Calu3 (cell line): Measurements from ENCODE around the gene LDLRAD3. TPM values are rescaled to one million over a fixed set of nuclear protein-coding genes. Genes with fewer than 3 reads are reported as not detected.

Source experiments
- BruUV-seq: library from RNA; stranded (reverse); fragments of 400-500 nt; replicated peaks from 2 replicates; lab custom pipeline; 2021; lab: Mats Ljungman, UMichigan
- CTCF ChIA-PET: fragments of 300-600 bp; sonication (Branson Sonifier 250); formaldehyde crosslinking; loops from one replicate; lab custom pipeline; 2022; ENCODE audit warnings: antibody characterized with exemption; lab: Charles Lee
- DNase-seq: peaks from one replicate; pipeline ENCODE4 v3.0.0; 2022
- H3K27ac Mint-ChIP-seq: one replicate; pipeline ENCODE4 v1.8.0; 2022; ENCODE audit warnings: mixed read lengths; ENCODE audit not compliant: unreplicated experiment
- H3K27me3 Mint-ChIP-seq: one replicate; pipeline ENCODE4 v1.8.0; 2022; ENCODE audit warnings: mixed read lengths; ENCODE audit not compliant: unreplicated experiment
- H3K36me3 Mint-ChIP-seq: one replicate; pipeline ENCODE4 v1.8.0; 2022; ENCODE audit warnings: mild to moderate bottlenecking, moderate library complexity, mixed read lengths; ENCODE audit not compliant: insufficient read depth, unreplicated experiment
- H3K4me1 Mint-ChIP-seq: one replicate; pipeline ENCODE4 v1.8.0; 2022; ENCODE audit warnings: mild to moderate bottlenecking, low read depth, mixed read lengths; ENCODE audit not compliant: unreplicated experiment
- H3K4me3 Mint-ChIP-seq: one replicate; pipeline ENCODE4 v1.8.0; 2022; ENCODE audit warnings: mild to moderate bottlenecking, low read depth, moderate library complexity, mixed read lengths; ENCODE audit not compliant: unreplicated experiment
- H3K9me3 Mint-ChIP-seq: one replicate; pipeline ENCODE4 v1.8.0; 2022; ENCODE audit warnings: low read depth, mixed read lengths; ENCODE audit not compliant: unreplicated experiment
- intact Hi-C: fragments of 100-400 bp; cut with micrococcal nuclease; formaldehyde crosslinking; loops from one replicate; pipeline ENCODE4 v1.10.0; 2022; ENCODE audit not compliant: unreplicated experiment
- total RNA-seq: library from RNA; stranded (reverse); gene quantifications from 2 replicates; pipeline ENCODE4 v1.2.3, GENCODE V29; 2022
- TF ChIP-seq, protein P1 (sequence below): fragments of 200-600 bp; IDR thresholded peaks from one replicate; pipeline ENCODE4 v1.8.0; 2022; ENCODE audit warnings: antibody characterized with exemption; ENCODE audit not compliant: unreplicated experiment

LDLRAD3 gene
- total RNA-seq, 1 experiment from 2014 or later: 16.2 TPM

DNA sequence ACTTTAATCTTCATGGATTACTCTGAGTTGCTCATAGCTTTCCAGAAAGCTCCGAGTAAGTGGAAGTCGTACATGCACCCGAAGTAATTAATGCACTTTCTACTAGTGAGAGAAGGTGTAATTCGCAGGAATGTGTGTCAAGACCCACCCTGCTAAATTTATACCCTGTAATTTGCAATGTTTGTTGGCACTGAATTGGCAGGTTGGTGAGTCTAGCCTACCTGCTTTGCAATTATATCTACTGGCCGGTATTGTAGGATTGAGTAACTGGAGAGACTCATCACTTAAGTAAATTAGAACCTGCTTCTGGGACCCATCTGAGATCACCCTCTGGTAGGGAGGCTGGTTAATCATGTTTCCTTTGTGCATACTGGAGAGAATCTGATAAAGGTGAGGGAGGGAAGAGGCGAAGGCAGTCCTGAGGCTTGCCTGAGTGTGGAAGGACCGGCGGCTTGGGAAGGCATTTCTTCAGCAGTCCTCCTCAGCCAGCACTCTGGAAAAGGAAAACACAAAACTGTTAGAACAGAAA is 63.3 kb downstream of the LDLRAD3 start:
- peaks cover 27% of the 10 kb centered on the region for H3K4me1 Mint-ChIP-seq
- no peak overlapping the region for H3K27ac Mint-ChIP-seq
- no peak overlapping the region for H3K4me3 Mint-ChIP-seq
- BruUV-seq: no TSS peak
- TF ChIP-seq, protein P1, sequence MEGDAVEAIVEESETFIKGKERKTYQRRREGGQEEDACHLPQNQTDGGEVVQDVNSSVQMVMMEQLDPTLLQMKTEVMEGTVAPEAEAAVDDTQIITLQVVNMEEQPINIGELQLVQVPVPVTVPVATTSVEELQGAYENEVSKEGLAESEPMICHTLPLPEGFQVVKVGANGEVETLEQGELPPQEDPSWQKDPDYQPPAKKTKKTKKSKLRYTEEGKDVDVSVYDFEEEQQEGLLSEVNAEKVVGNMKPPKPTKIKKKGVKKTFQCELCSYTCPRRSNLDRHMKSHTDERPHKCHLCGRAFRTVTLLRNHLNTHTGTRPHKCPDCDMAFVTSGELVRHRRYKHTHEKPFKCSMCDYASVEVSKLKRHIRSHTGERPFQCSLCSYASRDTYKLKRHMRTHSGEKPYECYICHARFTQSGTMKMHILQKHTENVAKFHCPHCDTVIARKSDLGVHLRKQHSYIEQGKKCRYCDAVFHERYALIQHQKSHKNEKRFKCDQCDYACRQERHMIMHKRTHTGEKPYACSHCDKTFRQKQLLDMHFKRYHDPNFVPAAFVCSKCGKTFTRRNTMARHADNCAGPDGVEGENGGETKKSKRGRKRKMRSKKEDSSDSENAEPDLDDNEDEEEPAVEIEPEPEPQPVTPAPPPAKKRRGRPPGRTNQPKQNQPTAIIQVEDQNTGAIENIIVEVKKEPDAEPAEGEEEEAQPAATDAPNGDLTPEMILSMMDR: no peak
- DNase-seq: no peak
- intact Hi-C loops: no loop called here
- CTCF ChIA-PET: no interaction called here
- peaks cover 7% of the 10 kb centered on the region for H3K9me3 Mint-ChIP-seq
- no peaks in the 10 kb centered on the region for H3K27me3 Mint-ChIP-seq
- H3K36me3 Mint-ChIP-seq: no peaks in the 10 kb centered on the region

- no TSS peak for BruUV-seq
- intact Hi-C loops: no loop called here
- H3K36me3 Mint-ChIP-seq: no peaks in the 10 kb centered on the region
- CTCF ChIA-PET: no interaction called here
- peaks cover 5% of the 10 kb centered on the region for H3K9me3 Mint-ChIP-seq
- peak overlapping the region; percentile 40 for H3K27ac Mint-ChIP-seq
- peaks cover 31% of the 10 kb centered on the region for H3K4me1 Mint-ChIP-seq
- no peak for DNase-seq
- TF ChIP-seq, protein P1: no peak
- H3K27me3 Mint-ChIP-seq: no peaks in the 10 kb centered on the region
- no peak overlapping the region for H3K4me3 Mint-ChIP-seq
Observed at GRCh38 chr11:36008584-36008983, 64.7 kb downstream of the LDLRAD3 start.

DNA sequence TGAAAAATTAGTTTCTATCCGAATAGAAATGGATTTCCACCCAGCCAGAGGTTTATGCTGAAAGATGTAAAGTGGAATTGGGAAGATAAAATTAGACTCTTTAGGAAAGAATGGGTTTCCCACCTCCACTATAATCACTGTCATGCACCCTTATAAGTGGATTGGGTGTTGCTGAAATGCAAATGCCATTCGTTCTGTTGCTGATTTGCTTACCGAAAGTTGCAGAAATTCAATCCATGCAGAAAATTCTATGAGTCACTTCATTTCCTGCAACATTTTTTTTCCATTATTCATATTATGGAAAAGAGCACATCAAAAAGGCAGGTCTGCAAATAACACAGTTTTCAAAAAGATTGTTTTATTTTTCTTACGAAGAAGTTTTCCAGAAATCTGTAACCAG is 65.6 kb downstream of the LDLRAD3 start:
- Mint-ChIP-seq H3K4me1 (peaks cover 31% of the 10 kb centered on the region), H3K9me3 (peaks cover 4% of the 10 kb centered on the region), H3K4me3 (no peak overlapping the region), H3K36me3 (no peaks in the 10 kb centered on the region), H3K27ac (peak overlapping the region; percentile 40), H3K27me3 (no peaks in the 10 kb centered on the region)
- intact Hi-C loops: no loop called here
- TF ChIP-seq, protein P1: no peak
- no TSS peak for BruUV-seq
- CTCF ChIA-PET: no interaction called here
- no peak for DNase-seq

GRCh38 chr11:36010010-36010740 is 66.3 kb downstream of the LDLRAD3 start:
- no TSS peak for BruUV-seq
- Mint-ChIP-seq H3K4me3 (no peak overlapping the region), H3K9me3 (peaks cover 4% of the 10 kb centered on the region), H3K27me3 (no peaks in the 10 kb centered on the region), H3K36me3 (no peaks in the 10 kb centered on the region), H3K4me1 (peaks cover 31% of the 10 kb centered on the region), H3K27ac (no peak overlapping the region)
- TF ChIP-seq, protein P1: no peak
- DNase-seq: no peak
- intact Hi-C loops: no loop called here
- CTCF ChIA-PET: interaction anchor here (0.7 kb wide), 1 partner anchor 513 kb away, joined by 3 read pairs; no protein-coding TSS in a partner anchor
